WERI-Rb-1 (cell line): ENCODE data around the gene SAMD9.

ENCODE experiments used
- DNase-seq: peaks from one replicate; pipeline ENCODE4 v3.0.0-alpha.2; 2020
- H3K27ac ChIP-seq: fragments of 250-450 bp; sonication (Bioruptor Pico); 2 replicates; pipeline ENCODE4 v1.5.1; 2020; ENCODE audit warnings: mild to moderate bottlenecking, moderate library complexity
- H3K27me3 ChIP-seq: fragments of 250-450 bp; sonication (Bioruptor Pico); 2 replicates; pipeline ENCODE4 v1.5.1; 2021; ENCODE audit warnings: mild to moderate bottlenecking, low read depth, moderate library complexity; ENCODE audit not compliant: insufficient read depth, severe bottlenecking
- H3K36me3 ChIP-seq: fragments of 250-450 bp; sonication (Bioruptor Pico); 2 replicates; pipeline ENCODE4 v1.5.1; 2020; ENCODE audit warnings: mild to moderate bottlenecking, moderate library complexity
- H3K4me3 ChIP-seq: 2 replicates; pipeline ENCODE4 v1.5.1; 2011; ENCODE audit warnings: low read depth, mild to moderate bottlenecking, control low read depth, low read length
- H3K9me3 ChIP-seq: fragments of 250-450 bp; sonication (Bioruptor Pico); 2 replicates; pipeline ENCODE4 v1.5.1; 2021; ENCODE audit warnings: mild to moderate bottlenecking, moderate library complexity; ENCODE audit not compliant: severe bottlenecking
- CTCF ChIP-seq: IDR thresholded peaks from 2 replicates; pipeline ENCODE4 v1.5.1; 2011; ENCODE audit warnings: low read depth, mild to moderate bottlenecking, control low read depth, inconsistent platforms, low read length

Gene SAMD9

GRCh38 chr7:93146472-93147141 lies 28.8 kb upstream of the SAMD9 start:
- no peak for TF ChIP-seq CTCF
- H3K4me3 ChIP-seq: no peak overlapping the region
- no peak overlapping the region for H3K27ac ChIP-seq

GRCh38 chr7:93146036-93146435 lies 28.3 kb upstream of the SAMD9 start:
- no peak for DNase-seq
- Histone ChIP-seq H3K4me3 (no peak overlapping the region), H3K36me3 (no peaks in the 10 kb centered on the region), H3K27ac (no peak overlapping the region), H3K27me3 (no peaks in the 10 kb centered on the region), H3K9me3 (no peaks in the 10 kb centered on the region)
- TF ChIP-seq CTCF: no peak

More at GRCh38 chr7:93146472-93147141, 28.8 kb upstream of the SAMD9 start:
- no peaks in the 10 kb centered on the region for H3K9me3 ChIP-seq
- H3K27me3 ChIP-seq: no peaks in the 10 kb centered on the region
- no peak for DNase-seq
- H3K36me3 ChIP-seq: no peaks in the 10 kb centered on the region

GRCh38 chr7:93145354-93145753 lies 27.6 kb upstream of the SAMD9 start:
- H3K36me3 ChIP-seq: no peaks in the 10 kb centered on the region
- no peak for TF ChIP-seq CTCF
- no peaks in the 10 kb centered on the region for H3K9me3 ChIP-seq
- no peaks in the 10 kb centered on the region for H3K27me3 ChIP-seq
- H3K27ac ChIP-seq: no peak overlapping the region
- no peak overlapping the region for H3K4me3 ChIP-seq
- DNase-seq: no peak

- no peaks in the 10 kb centered on the region for H3K9me3 ChIP-seq
- DNase-seq: no peak
- H3K4me3 ChIP-seq: no peak overlapping the region
- no peaks in the 10 kb centered on the region for H3K27me3 ChIP-seq
- no peak for TF ChIP-seq CTCF
- H3K36me3 ChIP-seq: no peaks in the 10 kb centered on the region
- H3K27ac ChIP-seq: no peak overlapping the region
Observed at GRCh38 chr7:93142127-93142526, 24.3 kb upstream of the SAMD9 start.

GRCh38 chr7:93140582-93141191 lies 22.9 kb upstream of the SAMD9 start:
- Histone ChIP-seq H3K27ac (no peak overlapping the region), H3K9me3 (no peaks in the 10 kb centered on the region), H3K36me3 (no peaks in the 10 kb centered on the region), H3K4me3 (no peak overlapping the region), H3K27me3 (no peaks in the 10 kb centered on the region)
- no peak for TF ChIP-seq CTCF
- DNase-seq: no peak
